ENCODE data around the gene DBR1.

The DBR1 gene, protein sequence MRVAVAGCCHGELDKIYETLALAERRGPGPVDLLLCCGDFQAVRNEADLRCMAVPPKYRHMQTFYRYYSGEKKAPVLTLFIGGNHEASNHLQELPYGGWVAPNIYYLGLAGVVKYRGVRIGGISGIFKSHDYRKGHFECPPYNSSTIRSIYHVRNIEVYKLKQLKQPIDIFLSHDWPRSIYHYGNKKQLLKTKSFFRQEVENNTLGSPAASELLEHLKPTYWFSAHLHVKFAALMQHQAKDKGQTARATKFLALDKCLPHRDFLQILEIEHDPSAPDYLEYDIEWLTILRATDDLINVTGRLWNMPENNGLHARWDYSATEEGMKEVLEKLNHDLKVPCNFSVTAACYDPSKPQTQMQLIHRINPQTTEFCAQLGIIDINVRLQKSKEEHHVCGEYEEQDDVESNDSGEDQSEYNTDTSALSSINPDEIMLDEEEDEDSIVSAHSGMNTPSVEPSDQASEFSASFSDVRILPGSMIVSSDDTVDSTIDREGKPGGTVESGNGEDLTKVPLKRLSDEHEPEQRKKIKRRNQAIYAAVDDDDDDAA

GRCh38 chr3:138174421-138175131 is at the start of gene DBR1:
Gene DBR1 (minus strand): TSS chr3:138174921. CDS start chr3:138174795, 126 bp downstream.
- Histone ChIP-seq H3K36me3 (ENCODE audit: control insufficient read depth, insufficient read depth, low read length) (no peaks in the 10 kb centered on the region), H3K9ac (ENCODE audit: low read length) (peak within 1 kb of the TSS; percentile 68), H3K4me1 (ENCODE audit: control insufficient read depth, insufficient read depth, low read length) (no peaks in the 10 kb centered on the region)

DNA sequence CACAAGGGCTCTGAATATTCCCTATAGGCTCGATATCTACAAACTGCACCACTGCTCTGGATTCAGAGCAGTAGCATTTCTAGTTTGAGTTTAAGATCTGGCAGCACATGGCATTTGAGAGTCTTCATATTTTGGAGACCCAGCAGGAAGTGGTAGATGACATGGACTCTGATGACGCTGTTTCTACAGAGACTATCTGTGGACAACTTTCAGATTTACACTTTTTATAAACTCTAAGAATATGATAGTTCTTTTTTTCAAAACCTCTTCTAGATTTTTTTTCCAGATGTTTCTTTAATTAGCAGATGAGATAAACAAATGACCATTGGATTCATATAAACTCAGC is 48.2 kb upstream of the DBR1 start:
- H3K9me3 ChIP-seq (ENCODE audit: control insufficient read depth, low read length): no peaks in the 10 kb centered on the region
- H3K9ac ChIP-seq (ENCODE audit: low read length): no peak overlapping the region
- no peaks in the 10 kb centered on the region for H3K4me1 ChIP-seq (ENCODE audit: control insufficient read depth, insufficient read depth, low read length)
- H3K4me3 ChIP-seq (ENCODE audit: low read length): no peak overlapping the region
- H3K27me3 ChIP-seq (ENCODE audit: control insufficient read depth, insufficient read depth, low read length): no peaks in the 10 kb centered on the region
- H3K36me3 ChIP-seq (ENCODE audit: control insufficient read depth, insufficient read depth, low read length): peaks cover 7% of the 10 kb centered on the region

More at GRCh38 chr3:138174421-138175131, at the start of gene DBR1:
- Histone ChIP-seq H3K9me3 (ENCODE audit: control insufficient read depth, low read length) (no peaks in the 10 kb centered on the region), H3K4me3 (ENCODE audit: low read length) (peak within 1 kb of the TSS; percentile 83), H3K27me3 (ENCODE audit: control insufficient read depth, insufficient read depth, low read length) (no peaks in the 10 kb centered on the region)

DNA sequence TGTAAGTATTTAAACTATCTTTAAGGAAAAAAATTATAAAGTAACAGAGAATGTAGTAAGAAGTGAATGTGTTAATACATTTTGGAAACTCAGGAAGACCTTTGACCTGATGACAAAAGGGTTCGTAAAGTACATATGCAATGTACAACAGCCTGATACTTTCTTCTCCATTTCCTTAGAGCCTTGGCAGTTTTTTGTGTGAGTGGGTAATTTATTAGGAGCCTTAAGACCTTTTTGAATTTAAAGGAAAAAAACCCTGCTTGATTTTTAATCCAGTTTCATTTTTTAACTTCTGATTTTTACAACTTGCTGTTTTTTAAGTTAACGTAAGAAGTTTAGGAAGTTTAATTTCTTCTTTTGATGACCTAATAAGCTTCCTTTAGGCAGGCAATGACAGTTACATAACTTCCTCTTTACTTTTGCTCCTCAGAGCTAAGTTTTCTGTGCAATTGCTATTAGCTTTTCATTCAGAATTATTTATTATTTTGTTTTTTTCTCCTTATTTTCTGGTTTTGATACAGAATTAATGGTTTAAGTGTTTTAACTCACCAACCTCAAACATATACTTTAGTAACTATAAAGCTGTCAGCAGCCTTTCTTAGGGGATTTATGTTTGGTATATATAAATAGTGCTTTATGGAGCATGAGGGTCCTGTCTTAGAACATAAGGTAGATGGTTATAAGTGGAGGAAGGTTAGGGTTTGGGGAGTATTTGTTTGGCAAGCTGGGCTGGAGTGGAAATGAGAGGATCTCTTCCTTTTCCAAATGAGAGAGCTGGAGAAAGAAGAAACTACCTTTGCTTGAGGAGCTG is 47.6 kb upstream of the DBR1 start:
- Histone ChIP-seq H3K9me3 (ENCODE audit: control insufficient read depth, low read length) (no peaks in the 10 kb centered on the region), H3K4me3 (ENCODE audit: low read length) (no peak overlapping the region), H3K9ac (ENCODE audit: low read length) (no peak overlapping the region), H3K4me1 (ENCODE audit: control insufficient read depth, insufficient read depth, low read length) (no peaks in the 10 kb centered on the region), H3K36me3 (ENCODE audit: control insufficient read depth, insufficient read depth, low read length) (peaks cover 7% of the 10 kb centered on the region), H3K27me3 (ENCODE audit: control insufficient read depth, insufficient read depth, low read length) (no peaks in the 10 kb centered on the region)

DNA sequence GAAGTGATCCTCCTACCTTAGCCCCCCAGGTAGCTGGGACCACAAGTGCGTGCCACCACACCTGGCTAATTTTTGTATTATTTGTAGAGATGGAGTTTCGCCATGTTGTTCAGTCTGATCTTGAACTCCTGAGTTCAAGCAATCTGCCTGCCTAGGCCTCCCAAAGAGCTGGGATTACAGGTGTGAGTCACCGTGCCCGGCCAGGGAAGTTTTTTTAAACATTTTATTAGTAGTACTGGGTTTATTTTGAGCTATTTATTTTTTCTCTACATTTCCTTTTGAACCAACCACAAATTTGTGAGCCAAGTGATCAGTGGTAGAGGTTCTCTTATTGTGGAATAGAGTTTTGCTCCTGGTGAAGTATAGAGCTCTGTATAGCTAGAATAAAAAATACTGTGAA is 46.1 kb upstream of the DBR1 start:
- H3K4me1 ChIP-seq (ENCODE audit: control insufficient read depth, insufficient read depth, low read length): no peaks in the 10 kb centered on the region
- H3K27me3 ChIP-seq (ENCODE audit: control insufficient read depth, insufficient read depth, low read length): no peaks in the 10 kb centered on the region
- no peak overlapping the region for H3K4me3 ChIP-seq (ENCODE audit: low read length)
- no peak overlapping the region for H3K9ac ChIP-seq (ENCODE audit: low read length)
- no peaks in the 10 kb centered on the region for H3K9me3 ChIP-seq (ENCODE audit: control insufficient read depth, low read length)
- peaks cover 7% of the 10 kb centered on the region for H3K36me3 ChIP-seq (ENCODE audit: control insufficient read depth, insufficient read depth, low read length)

GRCh38 chr3:138220242-138220641 is 45.5 kb upstream of the DBR1 start:
- no peaks in the 10 kb centered on the region for H3K4me1 ChIP-seq (ENCODE audit: control insufficient read depth, insufficient read depth, low read length)
- no peak overlapping the region for H3K9ac ChIP-seq (ENCODE audit: low read length)
- H3K27me3 ChIP-seq (ENCODE audit: control insufficient read depth, insufficient read depth, low read length): no peaks in the 10 kb centered on the region
- no peaks in the 10 kb centered on the region for H3K9me3 ChIP-seq (ENCODE audit: control insufficient read depth, low read length)
- no peak overlapping the region for H3K4me3 ChIP-seq (ENCODE audit: low read length)
- H3K36me3 ChIP-seq (ENCODE audit: control insufficient read depth, insufficient read depth, low read length): peaks cover 7% of the 10 kb centered on the region

DNA sequence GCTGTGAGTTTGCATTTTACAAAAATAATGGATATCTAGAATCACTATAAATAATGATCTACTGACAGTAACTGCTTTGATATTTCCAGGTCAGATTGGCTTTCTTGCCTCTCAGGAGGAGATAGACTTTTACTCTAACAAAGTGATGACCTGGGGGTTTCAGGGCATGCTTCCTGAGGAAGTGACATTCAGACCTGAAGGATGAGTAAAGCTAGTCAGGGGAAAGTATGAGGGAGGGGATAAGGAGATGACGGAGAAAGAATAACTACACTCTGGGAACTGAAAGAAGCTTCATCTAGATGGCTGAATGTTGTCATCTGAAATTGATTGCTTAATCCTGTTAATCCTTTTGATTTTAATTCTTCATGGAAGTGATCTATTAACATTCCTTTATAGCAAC is 44.5 kb upstream of the DBR1 start:
- Histone ChIP-seq H3K4me3 (ENCODE audit: low read length) (no peak overlapping the region), H3K27me3 (ENCODE audit: control insufficient read depth, insufficient read depth, low read length) (no peaks in the 10 kb centered on the region), H3K4me1 (ENCODE audit: control insufficient read depth, insufficient read depth, low read length) (no peaks in the 10 kb centered on the region), H3K36me3 (ENCODE audit: control insufficient read depth, insufficient read depth, low read length) (peaks cover 3% of the 10 kb centered on the region), H3K9me3 (ENCODE audit: control insufficient read depth, low read length) (no peaks in the 10 kb centered on the region), H3K9ac (ENCODE audit: low read length) (no peak overlapping the region)

- Histone ChIP-seq H3K9ac (ENCODE audit: low read length) (no peak overlapping the region), H3K4me3 (ENCODE audit: low read length) (no peak overlapping the region), H3K27me3 (ENCODE audit: control insufficient read depth, insufficient read depth, low read length) (no peaks in the 10 kb centered on the region), H3K4me1 (ENCODE audit: control insufficient read depth, insufficient read depth, low read length) (no peaks in the 10 kb centered on the region), H3K9me3 (ENCODE audit: control insufficient read depth, low read length) (no peaks in the 10 kb centered on the region), H3K36me3 (ENCODE audit: control insufficient read depth, insufficient read depth, low read length) (no peaks in the 10 kb centered on the region)
Observed at GRCh38 chr3:138213398-138214085, 38.8 kb upstream of the DBR1 start.

DNA sequence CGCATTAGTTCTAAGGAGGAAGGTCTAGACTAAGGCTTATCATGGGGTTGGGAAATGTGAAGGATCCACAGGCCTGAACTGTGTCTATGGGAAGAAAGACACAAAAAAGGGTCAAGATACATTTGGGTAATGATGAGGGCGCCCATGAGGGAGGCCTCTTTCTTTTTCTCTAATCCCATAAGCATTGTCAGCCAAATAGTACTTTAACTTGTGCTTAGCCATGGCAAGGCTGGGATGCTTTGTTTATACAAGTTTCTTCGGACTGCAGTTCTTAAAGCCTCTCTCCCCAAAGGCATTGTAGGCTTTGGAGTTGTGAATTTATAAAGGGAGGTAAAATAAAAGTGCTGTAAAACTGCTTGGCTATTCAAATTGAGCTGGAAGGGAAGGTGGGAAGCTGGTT is 35.8 kb upstream of the DBR1 start:
- Histone ChIP-seq H3K4me1 (ENCODE audit: control insufficient read depth, insufficient read depth, low read length) (no peaks in the 10 kb centered on the region), H3K9me3 (ENCODE audit: control insufficient read depth, low read length) (no peaks in the 10 kb centered on the region), H3K4me3 (ENCODE audit: low read length) (no peak overlapping the region), H3K36me3 (ENCODE audit: control insufficient read depth, insufficient read depth, low read length) (no peaks in the 10 kb centered on the region), H3K9ac (ENCODE audit: low read length) (no peak overlapping the region), H3K27me3 (ENCODE audit: control insufficient read depth, insufficient read depth, low read length) (no peaks in the 10 kb centered on the region)

GRCh38 chr3:138206196-138206595 is 31.5 kb upstream of the DBR1 start:
- Histone ChIP-seq H3K27me3 (ENCODE audit: control insufficient read depth, insufficient read depth, low read length) (no peaks in the 10 kb centered on the region), H3K36me3 (ENCODE audit: control insufficient read depth, insufficient read depth, low read length) (no peaks in the 10 kb centered on the region), H3K9me3 (ENCODE audit: control insufficient read depth, low read length) (no peaks in the 10 kb centered on the region), H3K4me3 (ENCODE audit: low read length) (no peak overlapping the region), H3K4me1 (ENCODE audit: control insufficient read depth, insufficient read depth, low read length) (no peaks in the 10 kb centered on the region), H3K9ac (ENCODE audit: low read length) (no peak overlapping the region)

GRCh38 chr3:138205527-138205926 is 30.8 kb upstream of the DBR1 start:
- H3K27me3 ChIP-seq (ENCODE audit: control insufficient read depth, insufficient read depth, low read length): no peaks in the 10 kb centered on the region
- H3K4me1 ChIP-seq (ENCODE audit: control insufficient read depth, insufficient read depth, low read length): no peaks in the 10 kb centered on the region
- H3K9me3 ChIP-seq (ENCODE audit: control insufficient read depth, low read length): no peaks in the 10 kb centered on the region
- H3K36me3 ChIP-seq (ENCODE audit: control insufficient read depth, insufficient read depth, low read length): no peaks in the 10 kb centered on the region
- H3K9ac ChIP-seq (ENCODE audit: low read length): no peak overlapping the region
- H3K4me3 ChIP-seq (ENCODE audit: low read length): no peak overlapping the region

- Histone ChIP-seq H3K4me1 (ENCODE audit: control insufficient read depth, insufficient read depth, low read length) (no peaks in the 10 kb centered on the region), H3K9me3 (ENCODE audit: control insufficient read depth, low read length) (no peaks in the 10 kb centered on the region), H3K9ac (ENCODE audit: low read length) (no peak overlapping the region), H3K27me3 (ENCODE audit: control insufficient read depth, insufficient read depth, low read length) (no peaks in the 10 kb centered on the region), H3K36me3 (ENCODE audit: control insufficient read depth, insufficient read depth, low read length) (no peaks in the 10 kb centered on the region), H3K4me3 (ENCODE audit: low read length) (no peak overlapping the region)
Observed at GRCh38 chr3:138203938-138204337, 29.2 kb upstream of the DBR1 start.

Data from mucosa of stomach (tissue), 1 donor.